Measurements from ENCODE around the gene RPTOR.

The RPTOR gene

GRCh38 chr17:80836971-80837481, 292.4 kb downstream of the RPTOR start:
- ChIA-PET POLR2A (no interaction called here), CTCF (no interaction called here)
- no peak overlapping the region for H3K4me3 ChIP-seq (ENCODE audit: low read depth, low read length)
- peaks cover 6% of the 10 kb centered on the region for H3K4me1 ChIP-seq (ENCODE audit: control insufficient read depth, insufficient read depth, low read length)
- peaks cover 0 to 33% of the 10 kb centered on the region in 2 experiments; a peak in 1 of 3 replicates for H3K36me3 ChIP-seq (ENCODE audit: control insufficient read depth in 2 of 2, insufficient read depth in 1 of 2, low read length in 2 of 2)
- H3K27ac ChIP-seq (ENCODE audit: extremely low read depth, low read depth, low read length), result no peak overlapping the region
- TF ChIP-seq ZIC2 (tag by site-specific recombination; IDR thresholded peaks at IDR 0.05) (peak; percentile 69), GLIS1 (tag by site-specific recombination; IDR thresholded peaks at IDR 0.05) (0 out of 2 replicates have a peak, but pooled peaks have one; percentile 10), ZNF292 (tag by site-specific recombination; IDR thresholded peaks at IDR 0.05; ENCODE audit: borderline replicate concordance, low read depth) (no peak)
- H3K9me3 ChIP-seq (ENCODE audit: control insufficient read depth, insufficient read depth, low read depth, low read length), result no peaks in the 10 kb centered on the region

GRCh38 chr17:80837711-80838110, 293.1 kb downstream of the RPTOR start:
- ChIA-PET CTCF (no interaction called here), POLR2A (no interaction called here)
- peaks cover 1% of the 10 kb centered on the region for H3K4me1 ChIP-seq (ENCODE audit: control insufficient read depth, insufficient read depth, low read length)
- H3K27ac ChIP-seq (ENCODE audit: extremely low read depth, low read depth, low read length), result no peak overlapping the region
- TF ChIP-seq BCL6B (tag by site-specific recombination; IDR thresholded peaks at IDR 0.05) (no peak), ZNF121 (tag by site-specific recombination; IDR thresholded peaks at IDR 0.05) (no peak), ZNF112 (tag by site-specific recombination; IDR thresholded peaks at IDR 0.05) (no peak), PRDM6 (tag by site-specific recombination; IDR thresholded peaks at IDR 0.05) (no peak), FEZF1 (tag by site-specific recombination; IDR thresholded peaks at IDR 0.05) (no peak), ZNF302 (tag by site-specific recombination; IDR thresholded peaks at IDR 0.05; ENCODE audit: low read depth) (no peak), MEIS1 (CRISPR knock-in tag; IDR thresholded peaks at IDR 0.05; ENCODE audit: borderline replicate concordance) (no peak), ZNF777 (tag by site-specific recombination; IDR thresholded peaks at IDR 0.05; ENCODE audit: borderline replicate concordance) (no peak), ZEB2 (tag by site-specific recombination; IDR thresholded peaks at IDR 0.05) (no peak), SALL2 (tag by site-specific recombination; IDR thresholded peaks at IDR 0.05; ENCODE audit: borderline replicate concordance) (no peak), BCL11B (tag by site-specific recombination; IDR thresholded peaks at IDR 0.05; ENCODE audit: low read depth) (no peak)
- peaks cover 0 to 34% of the 10 kb centered on the region in 2 experiments; a peak in 1 of 3 replicates for H3K36me3 ChIP-seq (ENCODE audit: control insufficient read depth in 2 of 2, insufficient read depth in 1 of 2, low read length in 2 of 2)
- no peaks in the 10 kb centered on the region for H3K9me3 ChIP-seq (ENCODE audit: control insufficient read depth, insufficient read depth, low read depth, low read length)
- H3K4me3 ChIP-seq (ENCODE audit: low read depth, low read length), result no peak overlapping the region

GRCh38 chr17:80838311-80839025, 293.8 kb downstream of the RPTOR start:
- POLR2A ChIA-PET, result no interaction called here
- CTCF ChIA-PET, result interaction anchor here (1.2 kb wide), 1 partner anchor 28 kb away, joined by 3 read pairs; no protein-coding TSS in a partner anchor
- peaks cover 0 to 35% of the 10 kb centered on the region in 2 experiments; a peak in 1 of 3 replicates for H3K36me3 ChIP-seq (ENCODE audit: control insufficient read depth in 2 of 2, insufficient read depth in 1 of 2, low read length in 2 of 2)
- H3K27ac ChIP-seq (ENCODE audit: extremely low read depth, low read depth, low read length), result no peak overlapping the region
- H3K4me1 ChIP-seq (ENCODE audit: control insufficient read depth, insufficient read depth, low read length), result no peaks in the 10 kb centered on the region
- H3K4me3 ChIP-seq (ENCODE audit: low read depth, low read length), result no peak overlapping the region
- H3K9me3 ChIP-seq (ENCODE audit: control insufficient read depth, insufficient read depth, low read depth, low read length), result no peaks in the 10 kb centered on the region
- TF ChIP-seq ZNF677 (tag by site-specific recombination; IDR thresholded peaks at IDR 0.05) (no peak), ZBTB1 (tag by site-specific recombination; IDR thresholded peaks at IDR 0.05) (no peak), ZNF600 (tag by site-specific recombination; IDR thresholded peaks at IDR 0.05) (no peak), ZNF830 (tag by site-specific recombination; IDR thresholded peaks at IDR 0.05; ENCODE audit: low read depth) (no peak), ZNF654 (tag by site-specific recombination; IDR thresholded peaks at IDR 0.05; ENCODE audit: low read depth) (no peak), ZNF510 (tag by site-specific recombination; IDR thresholded peaks at IDR 0.05; ENCODE audit: insufficient replicate concordance) (no peak), PRDM6 (tag by site-specific recombination; IDR thresholded peaks at IDR 0.05) (no peak), ZNF362 (tag by site-specific recombination; IDR thresholded peaks at IDR 0.05) (no peak), FEZF1 (tag by site-specific recombination; IDR thresholded peaks at IDR 0.05) (no peak), MEIS1 (CRISPR knock-in tag; IDR thresholded peaks at IDR 0.05; ENCODE audit: borderline replicate concordance) (no peak), ZNF341 (tag by site-specific recombination; IDR thresholded peaks at IDR 0.05; ENCODE audit: low read depth) (no peak), WT1 (tag by site-specific recombination; IDR thresholded peaks at IDR 0.05) (no peak), ZNF701 (tag by site-specific recombination; IDR thresholded peaks at IDR 0.05) (no peak)
